Sigmoid colon (tissue), 4 donors: Measurements from ENCODE around the gene MPPE1.

ENCODE experiments used
- CTCF ChIP-seq, 4 experiments: fragments of 450-650 bp in 3 of 4; fragments of 200-600 bp in 1 of 4; IDR thresholded peaks; one replicate each; pipeline ENCODE4 v1.5.1; 2016 to 2019; ENCODE audit warnings: antibody characterized with exemption in 4 of 4, mild to moderate bottlenecking in 3 of 4, moderate library complexity in 2 of 4
- POLR2A ChIP-seq, 2 donors: fragments of 450-650 bp; IDR thresholded peaks; one replicate each; pipeline ENCODE4 v1.6.1; 2016; ENCODE audit warnings: antibody characterized with exemption in 2 of 2, mild to moderate bottlenecking in 2 of 2, moderate library complexity in 2 of 2
- POLR2AphosphoS5 ChIP-seq, 4 donors: sonication (generic); formaldehyde crosslinking; IDR thresholded peaks; one replicate each; pipeline ENCODE4 v1.6.1; 2017; ENCODE audit warnings: antibody characterized with exemption in 4 of 4

GRCh38 chr18:11849841-11850634 is 58.1 kb downstream of the MPPE1 start:
- TF ChIP-seq POLR2A (IDR thresholded peaks at IDR 0.05) = no peak
- no peak for TF ChIP-seq CTCF (IDR thresholded peaks at IDR 0.05)
- TF ChIP-seq POLR2AphosphoS5 (IDR thresholded peaks at IDR 0.05) = peak; percentile 57 to 83 (median 64)
